Measurements from ENCODE around the gene PARD3.

The PARD3 gene

DNA sequence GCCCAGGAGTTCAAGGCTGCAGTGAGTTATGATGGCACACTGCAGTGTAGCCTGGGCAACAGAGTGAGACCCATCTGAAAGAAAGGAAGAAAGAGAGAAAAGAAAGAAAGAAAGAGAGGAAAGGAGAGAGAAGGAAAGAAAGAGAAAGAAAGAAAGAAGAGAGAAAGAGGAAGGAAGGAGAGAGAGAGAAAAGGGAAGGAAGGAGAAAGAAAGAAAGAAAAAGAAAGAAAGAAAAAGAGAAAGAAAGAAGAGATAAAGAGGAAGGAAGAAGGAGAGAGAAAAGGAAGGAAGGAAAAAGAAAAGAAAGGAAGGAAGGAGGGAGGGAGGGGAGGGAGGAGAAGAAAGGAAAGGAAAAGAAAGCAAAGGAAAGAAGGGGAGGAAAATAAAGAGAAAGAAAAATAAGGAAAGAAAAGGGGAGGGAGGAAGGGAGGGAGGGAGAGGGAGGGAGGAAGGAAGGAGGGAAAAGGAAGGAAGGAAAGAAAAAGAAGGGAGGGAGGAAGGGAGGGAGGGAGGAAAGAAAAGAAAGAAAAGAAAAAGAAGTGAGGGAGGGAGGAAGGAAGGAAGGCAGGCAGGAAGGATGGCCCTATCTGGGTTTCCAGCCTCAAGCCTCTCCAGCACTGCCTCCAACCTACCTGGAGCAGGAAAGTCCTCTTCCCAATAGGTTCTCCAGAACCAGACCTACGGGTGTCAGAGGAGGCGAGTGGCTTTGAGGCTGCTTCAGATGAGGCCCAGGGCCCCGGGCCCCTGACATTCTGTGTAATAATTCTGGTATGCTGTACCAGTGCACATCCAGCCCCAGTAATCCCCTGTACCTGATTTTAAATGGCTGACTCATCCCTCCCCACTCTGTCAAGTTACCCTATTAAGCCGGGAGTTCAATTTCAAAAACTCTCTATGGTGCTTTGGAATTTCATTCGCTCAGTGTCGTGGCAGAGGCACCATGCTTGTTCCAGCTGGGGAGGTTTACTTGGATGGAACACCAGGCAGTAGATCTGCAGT, 6.8 kb upstream of the PARD3 start:
- no peak for DNase-seq

DNA sequence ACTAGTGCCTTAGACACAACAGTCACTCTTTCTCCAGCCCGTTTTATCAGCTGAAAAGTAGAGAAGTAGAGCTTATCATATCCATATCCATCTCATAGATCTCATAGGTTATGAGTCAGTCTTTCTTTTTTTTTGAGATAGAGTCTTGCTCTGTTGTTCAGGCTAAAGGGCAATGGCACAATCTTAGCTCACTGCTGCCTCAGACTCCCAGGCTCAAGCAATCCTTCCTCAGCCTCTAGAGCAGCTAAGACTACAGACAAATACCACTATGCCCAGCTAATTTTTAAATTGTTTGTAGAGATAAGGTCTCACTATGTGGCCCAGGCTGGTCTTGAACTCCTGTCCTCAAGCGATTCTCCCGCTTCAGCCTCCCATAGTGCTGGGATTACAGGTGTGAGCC, 2.5 kb upstream of the PARD3 start:
- DNase-seq, result no peak

GRCh38 chr10:34817054-34817453, 2.0 kb upstream of the PARD3 start:
- DNase-seq, result no peak

GRCh38 chr10:34816501-34817002, 1.5 kb upstream of the PARD3 start:
- DNase-seq, result no peak

- no peak for DNase-seq
These were observed 995 bp upstream of the PARD3 start for GRCh38 chr10:34816085-34816496.

- no peak for DNase-seq
These were observed 247 bp downstream of the PARD3 start for GRCh38 chr10:34814913-34815184.

- no peak for DNase-seq
These were observed 728 bp downstream of the PARD3 start for GRCh38 chr10:34814223-34814912.

GRCh38 chr10:34813626-34814222, 1.4 kb downstream of the PARD3 start:
- DNase-seq, result no peak

GRCh38 chr10:34812771-34813170, 2.3 kb downstream of the PARD3 start:
- DNase-seq, result no peak

- DNase-seq, result no peak
These were observed 3.1 kb downstream of the PARD3 start for GRCh38 chr10:34811968-34812514.

- no peak for DNase-seq
These were observed 3.7 kb downstream of the PARD3 start for GRCh38 chr10:34811126-34811967.

- DNase-seq, result no peak
These were observed 5.3 kb downstream of the PARD3 start for GRCh38 chr10:34809796-34810195.

DNA sequence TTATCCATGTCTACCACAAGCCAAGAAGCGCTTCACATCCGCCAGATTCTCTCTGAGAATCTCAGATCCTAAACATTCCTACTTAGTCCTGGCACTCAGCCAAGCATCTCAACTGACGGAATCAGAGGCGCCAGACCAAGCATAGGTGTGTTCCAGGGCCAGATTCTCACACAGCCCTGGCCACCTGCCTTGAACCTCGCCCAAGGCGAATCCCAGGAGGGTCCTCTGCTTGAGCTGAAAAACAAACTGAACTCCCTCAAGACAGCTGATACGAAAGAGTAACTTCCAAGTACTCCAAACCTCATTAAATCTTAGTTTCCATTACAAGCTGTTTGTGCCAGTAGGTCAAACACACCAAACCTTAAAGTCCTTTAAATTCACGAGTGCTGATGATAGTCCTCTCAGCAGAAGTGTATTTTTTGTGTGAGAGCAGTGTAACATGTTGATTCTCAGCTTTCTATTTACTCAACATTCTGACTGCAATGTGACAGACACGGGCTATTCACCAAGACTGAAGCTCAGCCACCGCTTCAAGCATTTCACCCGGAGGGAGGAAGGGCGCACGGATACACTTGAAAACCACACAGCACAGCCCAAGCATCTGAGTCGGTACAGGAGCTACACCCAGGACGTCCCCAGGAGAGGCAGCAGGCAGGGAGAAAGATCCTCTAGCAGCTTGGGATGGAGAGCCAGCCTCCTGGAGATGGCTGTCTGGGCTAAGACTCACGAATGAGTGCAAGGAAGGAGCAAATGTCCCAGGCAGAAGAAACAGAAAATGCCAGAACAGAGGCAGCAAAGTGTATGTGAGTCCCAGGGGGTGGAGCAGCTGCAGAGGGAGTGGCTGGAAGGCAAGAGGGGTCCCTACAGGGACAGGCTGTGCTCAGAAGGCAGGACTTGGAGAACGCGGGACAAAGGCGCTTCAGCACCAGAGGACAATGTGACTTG, 6.0 kb downstream of the PARD3 start:
- no peak for DNase-seq

- no peak for DNase-seq
These were observed 6.8 kb downstream of the PARD3 start for GRCh38 chr10:34808336-34808735.

DNA sequence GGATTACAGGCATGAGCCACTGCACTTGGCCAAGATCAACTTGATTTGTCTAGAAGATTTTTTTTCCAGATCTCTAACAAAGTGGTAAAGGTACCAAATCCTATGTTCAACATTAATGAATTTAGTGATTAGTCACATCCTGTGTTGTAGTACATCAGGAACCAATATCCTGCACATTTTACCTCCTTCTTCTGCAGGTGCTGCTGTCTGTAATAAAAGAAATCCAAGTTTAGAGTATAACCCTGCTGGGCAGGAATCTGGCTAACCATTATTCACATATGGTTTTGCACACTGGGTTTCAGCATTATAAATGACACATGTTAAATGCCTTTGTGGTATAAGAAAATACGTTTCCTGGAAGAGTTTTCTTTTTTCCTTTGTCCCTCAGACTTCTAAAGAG, 10.8 kb downstream of the PARD3 start:
- no peak for DNase-seq

- DNase-seq, result no peak
These were observed 12.4 kb downstream of the PARD3 start for GRCh38 chr10:34802692-34803091.

- DNase-seq, result no peak
These were observed 13.9 kb downstream of the PARD3 start for GRCh38 chr10:34801097-34801733.

GRCh38 chr10:34800624-34801023, 14.5 kb downstream of the PARD3 start:
- DNase-seq, result no peak

GRCh38 chr10:34798654-34799053, 16.4 kb downstream of the PARD3 start:
- DNase-seq, result no peak

DNA sequence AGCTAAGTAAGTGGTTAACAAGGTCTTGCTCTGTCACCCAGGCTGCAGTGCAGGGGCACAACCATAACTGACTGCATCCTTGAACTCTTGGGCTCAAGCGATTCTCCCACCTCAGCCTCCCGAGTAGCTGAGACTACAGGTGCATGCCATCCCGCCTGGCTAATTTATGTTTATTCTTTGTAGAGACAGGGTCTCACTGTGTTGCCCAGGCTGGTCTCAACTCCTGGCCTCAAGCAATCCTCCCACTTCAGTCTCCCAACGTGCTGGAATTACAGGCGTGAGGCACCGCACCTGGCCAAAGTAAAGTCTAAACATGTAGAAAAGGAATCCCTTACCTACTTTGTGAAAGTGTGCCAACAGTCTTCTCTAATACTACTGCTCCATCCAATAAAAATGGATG, 17.9 kb downstream of the PARD3 start:
- DNase-seq, result no peak

- DNase-seq, result no peak
These were observed 19.0 kb downstream of the PARD3 start for GRCh38 chr10:34796133-34796532.

All from hematopoietic multipotent progenitor cell treated with erythropoietin and hydrocortisone succinate and interleukin-3 and kit ligand, for 8 days (in vitro differentiated cells).